AG08395 (cell line): ENCODE data around the gene LSM5.

Experiments
- DNase-seq: peaks from one replicate; pipeline ENCODE4 v3.0.0; 2012; ENCODE audit warnings: mixed read lengths, low spot score

Gene LSM5

GRCh38 chr7:32462451-32462850, 27.7 kb downstream of the LSM5 start:
- DNase-seq = no peak

DNA sequence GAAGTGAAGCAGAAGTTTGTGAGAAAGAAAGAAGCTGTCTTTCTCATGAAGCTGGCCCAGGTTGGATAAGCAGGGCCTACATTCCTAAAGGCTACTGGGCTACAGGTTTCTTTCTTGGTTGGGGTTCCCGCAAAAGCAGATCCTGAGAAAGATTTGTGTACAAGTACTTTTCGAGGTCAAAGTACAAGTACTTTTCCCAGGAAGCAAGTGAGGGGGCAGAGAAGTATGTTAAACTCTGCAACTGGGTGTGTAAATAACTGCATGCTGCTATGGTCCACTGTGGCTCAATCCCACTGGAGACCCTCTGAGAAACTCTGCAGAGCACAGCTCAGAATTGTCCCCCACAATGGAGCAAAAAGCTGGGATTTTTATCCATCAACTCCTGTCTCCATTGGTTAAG, 28.7 kb downstream of the LSM5 start:
- DNase-seq = no peak

DNA sequence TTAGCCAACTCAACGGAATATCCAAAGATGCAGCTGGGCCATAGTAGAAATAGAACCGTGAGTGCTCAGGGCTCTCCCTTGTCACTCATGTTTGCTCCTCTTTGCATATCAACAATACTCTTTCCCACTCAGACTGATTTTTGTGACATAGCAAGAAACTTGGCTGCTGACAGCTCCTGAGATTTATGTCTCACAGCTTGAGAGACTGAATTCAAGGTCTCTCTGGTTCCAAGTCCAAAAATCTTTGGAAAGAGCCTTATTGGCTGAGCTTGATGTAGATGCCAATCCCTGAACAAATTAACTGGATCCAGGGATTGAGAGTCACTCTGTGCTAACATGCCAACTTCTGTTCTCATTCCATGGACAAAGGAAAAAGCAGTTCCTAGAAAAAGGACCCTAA, 30.4 kb downstream of the LSM5 start:
- no peak for DNase-seq

GRCh38 chr7:32458025-32458424, 32.2 kb downstream of the LSM5 start:
- no peak for DNase-seq

DNA sequence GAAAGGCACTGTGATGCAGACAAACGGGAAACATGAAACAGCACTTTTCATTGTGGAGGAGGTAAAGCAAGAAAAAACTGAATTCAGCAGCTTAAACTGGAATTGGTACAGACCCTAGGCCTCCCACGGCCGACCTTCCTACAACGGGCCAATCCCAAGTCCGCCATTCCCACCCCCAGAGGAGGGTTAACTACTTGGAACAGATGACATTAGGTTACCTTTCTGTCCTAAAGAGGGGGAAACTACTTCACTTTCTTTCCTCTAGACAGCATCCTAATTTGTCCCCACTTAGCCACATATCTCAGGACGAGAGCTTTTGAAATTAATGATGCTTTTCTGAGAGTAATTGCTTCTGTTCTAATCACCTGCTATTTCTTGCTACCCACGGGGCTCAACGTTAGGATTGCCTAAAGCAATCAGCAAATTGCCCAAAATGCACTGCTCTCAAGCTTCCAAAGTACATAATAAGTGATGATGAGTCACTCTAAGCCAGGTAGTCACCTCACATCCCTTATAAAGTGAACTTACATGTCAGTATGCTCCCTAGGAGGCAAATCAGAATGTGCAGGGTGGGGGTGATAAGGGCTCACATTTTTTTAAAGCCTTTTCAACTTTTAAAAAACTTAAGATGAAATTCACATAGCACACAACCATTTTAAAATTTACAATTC, 36.7 kb downstream of the LSM5 start:
- no peak for DNase-seq

DNA sequence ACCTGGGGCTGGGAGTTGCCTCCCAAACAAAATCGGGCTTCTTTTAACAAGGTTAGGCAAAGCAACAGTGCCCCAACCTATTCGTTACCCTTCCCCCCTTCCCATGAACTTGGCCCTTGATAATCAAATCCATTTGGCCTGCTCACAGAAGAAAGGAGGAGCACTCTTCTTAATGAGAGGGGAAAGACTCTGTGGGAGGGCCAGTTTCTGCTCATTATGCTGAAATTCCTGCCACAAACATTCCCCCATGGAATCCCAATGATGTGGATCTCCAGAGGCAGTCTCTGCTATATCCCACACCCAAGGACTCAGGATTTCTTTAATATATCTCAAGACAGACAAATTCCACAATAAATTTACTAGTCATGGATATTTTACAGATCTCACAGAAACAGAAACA, 43.0 kb downstream of the LSM5 start:
- no peak for DNase-seq

- DNase-seq = no peak
Measured at GRCh38 chr7:32436146-32436928, 53.8 kb downstream of the LSM5 start.
